ENCODE measurements around the gene FCER1G.
"Not testable (repeated sequence)": the region's sequence is repeated elsewhere in the genome, so short reads cannot be mapped to it uniquely, and the experiment has no call there.

The FCER1G gene

GRCh38 chr1:161257109-161257508, 42.0 kb downstream of the FCER1G start:
- H3K27ac ChIP-seq (ENCODE audit: extremely low read depth, low read depth, low read length); H3K9me3 ChIP-seq (ENCODE audit: control insufficient read depth, insufficient read depth, low read depth, low read length); H3K36me3 ChIP-seq (ENCODE audit: control insufficient read depth in 2 of 2, insufficient read depth in 1 of 2, low read length in 2 of 2); H3K4me1 ChIP-seq (ENCODE audit: control insufficient read depth, insufficient read depth, low read length); POLR2A ChIA-PET; H3K4me3 ChIP-seq (ENCODE audit: low read depth, low read length): not testable (repeated sequence)
- TF ChIP-seq SETDB1 (IDR thresholded peaks at IDR 0.05; ENCODE audit: insufficient read length, low read length) = peak; percentile 36
- CTCF ChIA-PET = interaction anchor here (1.8 kb wide), 1 partner anchor 30 kb away, joined by 6 read pairs; no protein-coding TSS in a partner anchor

GRCh38 chr1:161258439-161259344, 43.6 kb downstream of the FCER1G start, which contains the start of gene PCP4L1:
PCP4L1 (plus strand) TSS chr1:161258745; CDS start chr1:161258975, 230 bp downstream.
- Histone ChIP-seq H3K4me1 (ENCODE audit: control insufficient read depth, insufficient read depth, low read length) (peaks cover 6% of the 10 kb centered on the region; the same call in 1 of the 2 replicates), H3K4me3 (ENCODE audit: low read depth, low read length) (peak within 1 kb of the TSS; percentile 47), H3K36me3 (ENCODE audit: control insufficient read depth in 2 of 2, insufficient read depth in 1 of 2, low read length in 2 of 2) (no peaks in the 10 kb centered on the region), H3K9me3 (ENCODE audit: control insufficient read depth, insufficient read depth, low read depth, low read length) (no peaks in the 10 kb centered on the region), H3K27ac (ENCODE audit: extremely low read depth, low read depth, low read length) (no peak within 1 kb of the TSS)
- CTCF ChIA-PET = interaction anchor here (0.6 to 1.8 kb wide), 7 partner anchors 31 to 122 kb away, joined by 3 to 6 read pairs (median 4); partner anchors contain the start of gene TOMM40L
- POLR2A ChIA-PET = interaction anchor here (0.6 to 2.1 kb wide), 4 partner anchors 11 to 161 kb away, joined by 3 to 7 read pairs (median 4); partner anchors contain the start of genes SDHC and TOMM40L
- TF ChIP-seq ZNF639 (tag by site-specific recombination; IDR thresholded peaks at IDR 0.05) (no peak), ZNF785 (tag by site-specific recombination; IDR thresholded peaks at IDR 0.05) (no peak), ZIC2 (tag by site-specific recombination; IDR thresholded peaks at IDR 0.05) (no peak), ZNF19 (tag by site-specific recombination; IDR thresholded peaks at IDR 0.05; ENCODE audit: low read depth) (no peak), ZNF830 (tag by site-specific recombination; IDR thresholded peaks at IDR 0.05; ENCODE audit: low read depth) (no peak), ZNF624 (tag by site-specific recombination; IDR thresholded peaks at IDR 0.05) (no peak), ZNF518A (tag by site-specific recombination; conservative IDR thresholded peaks at IDR 0.05; ENCODE audit: low read depth) (no peak), ZXDB (tag by site-specific recombination; IDR thresholded peaks at IDR 0.05) (no peak), ZNF394 (tag by site-specific recombination; IDR thresholded peaks at IDR 0.05; ENCODE audit: borderline replicate concordance) (no peak), ZNF701 (tag by site-specific recombination; IDR thresholded peaks at IDR 0.05) (no peak), ZNF335 (tag by site-specific recombination; conservative IDR thresholded peaks at IDR 0.05) (0 out of 2 replicates have a peak, but pooled peaks have one; percentile 13), ZNF791 (tag by site-specific recombination; IDR thresholded peaks at IDR 0.05) (no peak), ZNF677 (tag by site-specific recombination; IDR thresholded peaks at IDR 0.05) (no peak), HOXA7 (CRISPR knock-in tag; IDR thresholded peaks at IDR 0.05; ENCODE audit: borderline replicate concordance) (no peak), ZNF777 (tag by site-specific recombination; IDR thresholded peaks at IDR 0.05; ENCODE audit: borderline replicate concordance) (no peak; the same call in 1 of the 2 replicates), ZNF501 (tag by site-specific recombination; IDR thresholded peaks at IDR 0.05) (0 out of 2 replicates have a peak, but pooled peaks have one; percentile 21), ZNF362 (tag by site-specific recombination; IDR thresholded peaks at IDR 0.05) (no peak)
- TF ChIP-seq, protein P1, sequence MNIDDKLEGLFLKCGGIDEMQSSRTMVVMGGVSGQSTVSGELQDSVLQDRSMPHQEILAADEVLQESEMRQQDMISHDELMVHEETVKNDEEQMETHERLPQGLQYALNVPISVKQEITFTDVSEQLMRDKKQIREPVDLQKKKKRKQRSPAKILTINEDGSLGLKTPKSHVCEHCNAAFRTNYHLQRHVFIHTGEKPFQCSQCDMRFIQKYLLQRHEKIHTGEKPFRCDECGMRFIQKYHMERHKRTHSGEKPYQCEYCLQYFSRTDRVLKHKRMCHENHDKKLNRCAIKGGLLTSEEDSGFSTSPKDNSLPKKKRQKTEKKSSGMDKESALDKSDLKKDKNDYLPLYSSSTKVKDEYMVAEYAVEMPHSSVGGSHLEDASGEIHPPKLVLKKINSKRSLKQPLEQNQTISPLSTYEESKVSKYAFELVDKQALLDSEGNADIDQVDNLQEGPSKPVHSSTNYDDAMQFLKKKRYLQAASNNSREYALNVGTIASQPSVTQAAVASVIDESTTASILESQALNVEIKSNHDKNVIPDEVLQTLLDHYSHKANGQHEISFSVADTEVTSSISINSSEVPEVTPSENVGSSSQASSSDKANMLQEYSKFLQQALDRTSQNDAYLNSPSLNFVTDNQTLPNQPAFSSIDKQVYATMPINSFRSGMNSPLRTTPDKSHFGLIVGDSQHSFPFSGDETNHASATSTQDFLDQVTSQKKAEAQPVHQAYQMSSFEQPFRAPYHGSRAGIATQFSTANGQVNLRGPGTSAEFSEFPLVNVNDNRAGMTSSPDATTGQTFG (tag by site-specific recombination; IDR thresholded peaks at IDR 0.05; ENCODE audit: borderline replicate concordance) = no peak
- TF ChIP-seq, protein P2, sequence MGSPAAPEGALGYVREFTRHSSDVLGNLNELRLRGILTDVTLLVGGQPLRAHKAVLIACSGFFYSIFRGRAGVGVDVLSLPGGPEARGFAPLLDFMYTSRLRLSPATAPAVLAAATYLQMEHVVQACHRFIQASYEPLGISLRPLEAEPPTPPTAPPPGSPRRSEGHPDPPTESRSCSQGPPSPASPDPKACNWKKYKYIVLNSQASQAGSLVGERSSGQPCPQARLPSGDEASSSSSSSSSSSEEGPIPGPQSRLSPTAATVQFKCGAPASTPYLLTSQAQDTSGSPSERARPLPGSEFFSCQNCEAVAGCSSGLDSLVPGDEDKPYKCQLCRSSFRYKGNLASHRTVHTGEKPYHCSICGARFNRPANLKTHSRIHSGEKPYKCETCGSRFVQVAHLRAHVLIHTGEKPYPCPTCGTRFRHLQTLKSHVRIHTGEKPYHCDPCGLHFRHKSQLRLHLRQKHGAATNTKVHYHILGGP (tag by site-specific recombination; IDR thresholded peaks at IDR 0.05) = no peak
